SK-N-SH treated with all-trans-retinoic acid at 6 μM for 48 hours (cell line): Measurements from ENCODE around the gene TNIP1.

Experiments
- ARNTL ChIP-seq: fragments of 450-650 bp; formaldehyde crosslinking; IDR thresholded peaks from 2 replicates; pipeline ENCODE4 v1.5.0; 2020; ENCODE audit warnings: low read depth, mild to moderate bottlenecking, moderate library complexity, borderline replicate concordance
- BACH2 ChIP-seq: fragments of 250-450 bp; sonication (Bioruptor Pico); IDR thresholded peaks from 2 replicates; pipeline ENCODE4 v1.9.0; 2021; ENCODE audit warnings: mild to moderate bottlenecking, borderline replicate concordance
- GLIS3 ChIP-seq: fragments of 250-450 bp; sonication (Bioruptor Pico); IDR thresholded peaks from 2 replicates; pipeline ENCODE4 v1.5.0; 2020; ENCODE audit warnings: mild to moderate bottlenecking, moderate library complexity
- PATZ1 ChIP-seq: fragments of 250-450 bp; sonication (Bioruptor Pico); IDR thresholded peaks from 2 replicates; pipeline ENCODE4 v1.8.0; 2020; ENCODE audit warnings: mild to moderate bottlenecking, moderate library complexity, borderline replicate concordance
- POU6F1 ChIP-seq: fragments of 250-450 bp; sonication (Bioruptor Pico); IDR thresholded peaks from 2 replicates; pipeline ENCODE4 v1.8.0; 2021; ENCODE audit warnings: low read depth, mild to moderate bottlenecking, moderate library complexity, borderline replicate concordance
- SNAI2 ChIP-seq: fragments of 250-450 bp; sonication (Bioruptor Pico); IDR thresholded peaks from 2 replicates; pipeline ENCODE4 v1.5.0; 2020; ENCODE audit warnings: mild to moderate bottlenecking, moderate library complexity
- TCF4 ChIP-seq: fragments of 250-450 bp; sonication (Bioruptor Pico); IDR thresholded peaks from 2 replicates; pipeline ENCODE4 v1.8.0; 2021; ENCODE audit warnings: mild to moderate bottlenecking, moderate library complexity, borderline replicate concordance
- TSHZ2 ChIP-seq: fragments of 250-450 bp; sonication (Bioruptor Pico); IDR thresholded peaks from 2 replicates; pipeline ENCODE4 v1.5.0; 2020; ENCODE audit warnings: mild to moderate bottlenecking, moderate library complexity
- TF ChIP-seq, protein P1 (sequence below): fragments of 250-450 bp; sonication (Bioruptor Pico); IDR thresholded peaks from 2 replicates; pipeline ENCODE4 v1.5.1; 2021; ENCODE audit warnings: mild to moderate bottlenecking, moderate library complexity

- TF ChIP-seq POU6F1 (CRISPR knock-in tag) (no peak), PATZ1 (no peak), SNAI2 (CRISPR knock-in tag) (no peak), TCF4 (no peak), ARNTL (CRISPR knock-in tag) (no peak), BACH2 (no peak), GLIS3 (no peak), TSHZ2 (CRISPR knock-in tag) (no peak)
- TF ChIP-seq, protein P1, sequence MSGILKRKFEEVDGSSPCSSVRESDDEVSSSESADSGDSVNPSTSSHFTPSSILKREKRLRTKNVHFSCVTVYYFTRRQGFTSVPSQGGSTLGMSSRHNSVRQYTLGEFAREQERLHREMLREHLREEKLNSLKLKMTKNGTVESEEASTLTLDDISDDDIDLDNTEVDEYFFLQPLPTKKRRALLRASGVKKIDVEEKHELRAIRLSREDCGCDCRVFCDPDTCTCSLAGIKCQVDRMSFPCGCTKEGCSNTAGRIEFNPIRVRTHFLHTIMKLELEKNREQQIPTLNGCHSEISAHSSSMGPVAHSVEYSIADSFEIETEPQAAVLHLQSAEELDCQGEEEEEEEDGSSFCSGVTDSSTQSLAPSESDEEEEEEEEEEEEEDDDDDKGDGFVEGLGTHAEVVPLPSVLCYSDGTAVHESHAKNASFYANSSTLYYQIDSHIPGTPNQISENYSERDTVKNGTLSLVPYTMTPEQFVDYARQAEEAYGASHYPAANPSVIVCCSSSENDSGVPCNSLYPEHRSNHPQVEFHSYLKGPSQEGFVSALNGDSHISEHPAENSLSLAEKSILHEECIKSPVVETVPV (CRISPR knock-in tag), result no peak
These were observed 81.0 kb downstream of the TNIP1 start for GRCh38 chr5:150999704-151000442.
